SK-N-SH (cell line): ENCODE measurements around the gene SLC5A2. TPM values are rescaled to one million over a fixed set of nuclear protein-coding genes. Genes with fewer than 3 reads are reported as not detected.

Experiments
- CTCF ChIA-PET: fragments of 300-600, 350-600 bp; formaldehyde crosslinking; extraction: SDS; loops from one replicate; lab custom pipeline; 2021; lab: Yijun Ruan, JAX
- POLR2A ChIA-PET: fragments of 350-600 bp; sonication (Branson Sonifier 250); formaldehyde crosslinking; extraction: SDS; loops from one replicate; lab custom pipeline; 2020; ENCODE audit warnings: antibody characterized with exemption, inconsistent platforms; lab: Yijun Ruan, JAX
- DNase-seq: peaks from one replicate; pipeline ENCODE4 v3.0.0; 2012
- H2AFZ ChIP-seq: fragments of 200-600 bp; sonication (generic); 2 replicates; pipeline ENCODE4 v1.8.1; 2016; ENCODE audit warnings: antibody characterized with exemption, mild to moderate bottlenecking, low read depth
- H3F3A ChIP-seq: fragments of 200-600 bp; sonication (generic); replicated peaks from 2 replicates; pipeline ENCODE3; 2016; ENCODE audit warnings: antibody characterized with exemption, mild to moderate bottlenecking; ENCODE audit not compliant: insufficient read depth
- H3K27ac ChIP-seq, 2 experiments: fragments of 200-500 bp in 1 of 2; fragments of 200-600 bp in 1 of 2; sonication (Bioruptor generic) in 1 of 2; sonication (generic), shearing (Covaris generic) in 1 of 2; 2 replicates each; pipeline versions ENCODE4 v1.5.1 to v1.6.1; 2014 to 2016; ENCODE audit warnings: low read depth in 2 of 2, inconsistent platforms in 1 of 2, low read length in 1 of 2, mild to moderate bottlenecking in 1 of 2, mixed read lengths in 1 of 2
- H3K27me3 ChIP-seq: fragments of 200-600 bp; sonication (generic), shearing (Covaris generic); 2 replicates; pipeline ENCODE4 v1.6.1; 2016; ENCODE audit warnings: mixed run types; ENCODE audit not compliant: insufficient read depth
- H3K36me3 ChIP-seq, 2 experiments: fragments of 200-500 bp in 1 of 2; fragments of 200-600 bp in 1 of 2; sonication (Bioruptor generic) in 1 of 2; sonication (generic) in 1 of 2; replicated peaks in 1 of 2; 2 replicates each; pipeline versions ENCODE3 to v1.5.1; 2014 to 2016; ENCODE audit warnings: low read length in 1 of 2, mild to moderate bottlenecking in 1 of 2; ENCODE audit not compliant: insufficient read depth in 2 of 2, control insufficient read depth in 1 of 2
- H3K4me1 ChIP-seq, 2 experiments: fragments of 200-500 bp in 1 of 2; fragments of 200-600 bp in 1 of 2; sonication (Bioruptor generic) in 1 of 2; sonication (generic), shearing (Covaris generic) in 1 of 2; 2 replicates each; pipeline versions ENCODE4 v1.5.1 to v1.6.1; 2014 to 2016; ENCODE audit warnings: low read depth in 1 of 2, low read length in 1 of 2, mixed run types in 1 of 2; ENCODE audit not compliant: insufficient read depth in 2 of 2, control insufficient read depth in 1 of 2
- H3K4me2 ChIP-seq: fragments of 200-600 bp; sonication (generic), shearing (Covaris generic); 2 replicates; pipeline ENCODE4 v1.6.1; 2017; ENCODE audit warnings: mixed run types
- H3K4me3 ChIP-seq, 2 experiments: fragments of 200-500 bp in 1 of 2; fragments of 200-600 bp in 1 of 2; sonication (Bioruptor generic) in 1 of 2; sonication (generic), shearing (Covaris generic) in 1 of 2; 2 replicates each; pipeline versions ENCODE4 v1.5.1 to v1.8.1; 2014 to 2016; ENCODE audit warnings: low read depth in 2 of 2, inconsistent platforms in 1 of 2, low read length in 1 of 2, mild to moderate bottlenecking in 1 of 2, mixed read lengths in 1 of 2, moderate library complexity in 1 of 2
- H3K79me2 ChIP-seq: fragments of 200-600 bp; sonication (generic); 2 replicates; pipeline ENCODE4 v1.8.1; 2017; ENCODE audit warnings: mild to moderate bottlenecking; ENCODE audit not compliant: insufficient read depth
- H3K9ac ChIP-seq: fragments of 200-600 bp; sonication (generic); 2 replicates; pipeline ENCODE4 v1.6.1; 2017; ENCODE audit warnings: mixed run types
- H3K9me2 ChIP-seq: fragments of 200-600 bp; sonication (generic); 2 replicates; pipeline ENCODE4 v1.6.1; 2017; ENCODE audit warnings: mixed run types
- H3K9me3 ChIP-seq: fragments of 200-600 bp; sonication (generic); 2 replicates; pipeline ENCODE4 v1.6.1; 2017; ENCODE audit warnings: mixed run types, mild to moderate bottlenecking, moderate library complexity
- H4K20me1 ChIP-seq: fragments of 200-600 bp; sonication (generic); 2 replicates; pipeline ENCODE4 v1.6.1; 2017; ENCODE audit warnings: mild to moderate bottlenecking, mixed run types; ENCODE audit not compliant: insufficient read depth
- EP300 ChIP-seq, 2 experiments: IDR thresholded peaks; 2 replicates each; pipeline versions ENCODE4 v1.4.0 to v1.6.1; 2012; ENCODE audit warnings: borderline replicate concordance in 1 of 2, low read depth in 1 of 2, low read length in 1 of 2
- EZH2phosphoT487 ChIP-seq: fragments of 200-600 bp; sonication (generic); IDR thresholded peaks from 2 replicates; pipeline ENCODE4 v1.6.1; 2017; ENCODE audit warnings: low read depth, mixed run types, mild to moderate bottlenecking, antibody characterized with exemption, moderate library complexity, borderline replicate concordance
- FOSL2 ChIP-seq: IDR thresholded peaks from 2 replicates; pipeline ENCODE4 v1.4.0; 2012; ENCODE audit warnings: low read depth, mild to moderate bottlenecking, moderate library complexity, borderline replicate concordance
- FOXJ3 ChIP-seq: sonication (generic); formaldehyde crosslinking; IDR thresholded peaks from 2 replicates; pipeline ENCODE4 v1.5.1; 2020; ENCODE audit warnings: mild to moderate bottlenecking, missing genetic modification reagents
- IRF3 ChIP-seq: fragments of 150-350 bp; IDR thresholded peaks from 2 replicates; pipeline ENCODE4 v1.6.1; 2016; ENCODE audit warnings: mild to moderate bottlenecking, low read depth, low read length
- JUND ChIP-seq: IDR thresholded peaks from 2 replicates; pipeline ENCODE4 v1.4.0; 2012
- PBX3 ChIP-seq: IDR thresholded peaks from 2 replicates; pipeline ENCODE4; 2012
- RCOR1 ChIP-seq: fragments of 150-350 bp; IDR thresholded peaks from 2 replicates; pipeline ENCODE4 v1.6.1; 2017; ENCODE audit warnings: antibody characterized with exemption, low read length
- RFX5 ChIP-seq: IDR thresholded peaks from 2 replicates; pipeline ENCODE4 v1.6.1; 2012; ENCODE audit warnings: mild to moderate bottlenecking, improper control_type of control experiment, low read length
- RXRA ChIP-seq: IDR thresholded peaks from 2 replicates; pipeline ENCODE4 v1.4.0; 2012; ENCODE audit warnings: low read depth, mild to moderate bottlenecking, borderline replicate concordance
- SIN3A ChIP-seq: IDR thresholded peaks from 2 replicates; pipeline ENCODE4 v1.6.1; 2012; ENCODE audit warnings: low read depth, mild to moderate bottlenecking, low read length, moderate library complexity, borderline replicate concordance
- SMC3 ChIP-seq: IDR thresholded peaks from 2 replicates; pipeline ENCODE4 v1.6.1; 2012; ENCODE audit warnings: low read depth, low read length, improper control_type of control experiment
- TAF1 ChIP-seq: IDR thresholded peaks from 2 replicates; pipeline ENCODE4 v1.6.1; 2012; ENCODE audit warnings: low read depth, mild to moderate bottlenecking, low read length, moderate library complexity, borderline replicate concordance
- WGBS: methylation state at CpG from one replicate; pipeline ENCODE4 v1.1.6; 2017; ENCODE audit warnings: low lambda C conversion rate; 5-methylcytosine and 5-hydroxymethylcytosine counted together
- polyA plus RNA-seq, 3 experiments: library from polyadenylated mRNA; depleted of rRNA; stranded (reverse); fragments of >200 nt; gene quantifications; 2 replicates each; pipeline ENCODE4 v1.2.3, GENCODE V29; 2012
- TF ChIP-seq, protein P1 (sequence below): fragments of 200-600 bp; sonication (generic); IDR thresholded peaks from 2 replicates; pipeline ENCODE4 v1.6.1; 2017; ENCODE audit warnings: antibody characterized with exemption, mild to moderate bottlenecking, moderate library complexity
- TF ChIP-seq, protein P2 (sequence below): IDR thresholded peaks from 2 replicates; pipeline ENCODE4 v1.4.0; 2012; ENCODE audit warnings: low read depth
- TF ChIP-seq, protein P3 (sequence below): IDR thresholded peaks from 2 replicates; pipeline ENCODE4 v1.4.0; 2012; ENCODE audit warnings: low read depth, borderline replicate concordance

SLC5A2 gene
- polyA plus RNA-seq, 1 of the 3 experiments (the other 2 are of a cell fraction), result 0.31 TPM

- TF ChIP-seq RFX5 (no peak), IRF3 (no peak), EP300 (IDR thresholded peaks at IDR 0.05; ENCODE audit: borderline replicate concordance in 1 of 2, low read depth in 1 of 2, low read length in 1 of 2) (no peak), PBX3 (no peak), EZH2phosphoT487 (no peak), FOSL2 (no peak), TAF1 (no peak)
- TF ChIP-seq, protein P1, sequence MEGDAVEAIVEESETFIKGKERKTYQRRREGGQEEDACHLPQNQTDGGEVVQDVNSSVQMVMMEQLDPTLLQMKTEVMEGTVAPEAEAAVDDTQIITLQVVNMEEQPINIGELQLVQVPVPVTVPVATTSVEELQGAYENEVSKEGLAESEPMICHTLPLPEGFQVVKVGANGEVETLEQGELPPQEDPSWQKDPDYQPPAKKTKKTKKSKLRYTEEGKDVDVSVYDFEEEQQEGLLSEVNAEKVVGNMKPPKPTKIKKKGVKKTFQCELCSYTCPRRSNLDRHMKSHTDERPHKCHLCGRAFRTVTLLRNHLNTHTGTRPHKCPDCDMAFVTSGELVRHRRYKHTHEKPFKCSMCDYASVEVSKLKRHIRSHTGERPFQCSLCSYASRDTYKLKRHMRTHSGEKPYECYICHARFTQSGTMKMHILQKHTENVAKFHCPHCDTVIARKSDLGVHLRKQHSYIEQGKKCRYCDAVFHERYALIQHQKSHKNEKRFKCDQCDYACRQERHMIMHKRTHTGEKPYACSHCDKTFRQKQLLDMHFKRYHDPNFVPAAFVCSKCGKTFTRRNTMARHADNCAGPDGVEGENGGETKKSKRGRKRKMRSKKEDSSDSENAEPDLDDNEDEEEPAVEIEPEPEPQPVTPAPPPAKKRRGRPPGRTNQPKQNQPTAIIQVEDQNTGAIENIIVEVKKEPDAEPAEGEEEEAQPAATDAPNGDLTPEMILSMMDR, result no peak
- TF ChIP-seq, protein P2, sequence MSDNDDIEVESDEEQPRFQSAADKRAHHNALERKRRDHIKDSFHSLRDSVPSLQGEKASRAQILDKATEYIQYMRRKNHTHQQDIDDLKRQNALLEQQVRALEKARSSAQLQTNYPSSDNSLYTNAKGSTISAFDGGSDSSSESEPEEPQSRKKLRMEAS, result no peak
- H3K9me3 ChIP-seq, result no peaks in the 10 kb centered on the region
- no peak for DNase-seq
- H3K4me2 ChIP-seq, result 0 out of 2 replicates have a peak overlapping the region, but pooled peaks have one; percentile 20
- H3K27ac ChIP-seq, result peak overlapping the region in 1 of 2 experiments; percentile 53; a peak in 1 of 4 replicates
- no peaks in the 10 kb centered on the region for H3K9me2 ChIP-seq
- H3K27me3 ChIP-seq, result peaks cover 19% of the 10 kb centered on the region; the same call in 1 of the 2 replicates
- POLR2A ChIA-PET, result no interaction called here
- no peaks in the 10 kb centered on the region for H4K20me1 ChIP-seq
- peaks cover 0 to 6% of the 10 kb centered on the region in 2 experiments; a peak in 3 of 4 replicates for H3K4me1 ChIP-seq
- H3K4me3 ChIP-seq, result no peak overlapping the region; a peak in 1 of 4 replicates
- H3K9ac ChIP-seq, result no peak overlapping the region
- peaks cover 3% of the 10 kb centered on the region for H3F3A ChIP-seq
- no peaks in the 10 kb centered on the region for H3K36me3 ChIP-seq
- H3K79me2 ChIP-seq, result peaks cover 10% of the 10 kb centered on the region
- H2AFZ ChIP-seq, result no peak overlapping the region
- CTCF ChIA-PET, result no interaction called here
Observed at GRCh38 chr16:31513884-31514283, 31.0 kb downstream of the SLC5A2 start.

GRCh38 chr16:31517800-31518402 is 35.0 kb downstream of the SLC5A2 start:
- no peak overlapping the region for H3K9ac ChIP-seq
- no peak overlapping the region for H3K4me2 ChIP-seq
- H4K20me1 ChIP-seq, result no peaks in the 10 kb centered on the region
- no peak overlapping the region for H3K4me3 ChIP-seq
- 4% methylated on average over 4 of the region's 4 CpGs for WGBS
- no peak for DNase-seq
- H3K27ac ChIP-seq, result no peak overlapping the region
- H3F3A ChIP-seq, result no peaks in the 10 kb centered on the region
- H3K36me3 ChIP-seq, result no peaks in the 10 kb centered on the region
- H3K79me2 ChIP-seq, result no peaks in the 10 kb centered on the region
- H3K4me1 ChIP-seq, result no peaks in the 10 kb centered on the region; a peak in 1 of 4 replicates
- TF ChIP-seq RXRA (no peak), SIN3A (no peak), JUND (no peak), IRF3 (no peak), RCOR1 (no peak), SMC3 (no peak), FOXJ3 (no peak)
- TF ChIP-seq, protein P3, sequence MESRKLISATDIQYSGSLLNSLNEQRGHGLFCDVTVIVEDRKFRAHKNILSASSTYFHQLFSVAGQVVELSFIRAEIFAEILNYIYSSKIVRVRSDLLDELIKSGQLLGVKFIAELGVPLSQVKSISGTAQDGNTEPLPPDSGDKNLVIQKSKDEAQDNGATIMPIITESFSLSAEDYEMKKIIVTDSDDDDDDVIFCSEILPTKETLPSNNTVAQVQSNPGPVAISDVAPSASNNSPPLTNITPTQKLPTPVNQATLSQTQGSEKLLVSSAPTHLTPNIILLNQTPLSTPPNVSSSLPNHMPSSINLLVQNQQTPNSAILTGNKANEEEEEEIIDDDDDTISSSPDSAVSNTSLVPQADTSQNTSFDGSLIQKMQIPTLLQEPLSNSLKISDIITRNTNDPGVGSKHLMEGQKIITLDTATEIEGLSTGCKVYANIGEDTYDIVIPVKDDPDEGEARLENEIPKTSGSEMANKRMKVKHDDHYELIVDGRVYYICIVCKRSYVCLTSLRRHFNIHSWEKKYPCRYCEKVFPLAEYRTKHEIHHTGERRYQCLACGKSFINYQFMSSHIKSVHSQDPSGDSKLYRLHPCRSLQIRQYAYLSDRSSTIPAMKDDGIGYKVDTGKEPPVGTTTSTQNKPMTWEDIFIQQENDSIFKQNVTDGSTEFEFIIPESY, result no peak
- no peaks in the 10 kb centered on the region for H3K9me3 ChIP-seq
- no peak overlapping the region for H2AFZ ChIP-seq
- POLR2A ChIA-PET, result no interaction called here
- H3K27me3 ChIP-seq, result peaks cover 41% of the 10 kb centered on the region; the same call in 1 of the 2 replicates
- CTCF ChIA-PET, result no interaction called here
- H3K9me2 ChIP-seq, result no peaks in the 10 kb centered on the region
